HG03025 (cell line): Measurements from ENCODE around the gene TUT4.
A peak's percentile ranks its signal among the peaks of the same experiment; 100 is the strongest.

Experiments
- ATAC-seq: cut with Tn5 transposase; IDR thresholded peaks from one replicate; pipeline ENCODE4 v1.9.1; 2021; ENCODE audit warnings: mild to moderate bottlenecking, moderate library complexity; ENCODE audit not compliant: unreplicated experiment, low FRiP score

Gene TUT4

GRCh38 chr1:52420713-52421112 lies 132.2 kb downstream of the TUT4 start:
- ATAC-seq, result no peak

- no peak for ATAC-seq
Observed at GRCh38 chr1:52416811-52417210, 136.1 kb downstream of the TUT4 start.

- no peak for ATAC-seq
Observed at GRCh38 chr1:52414942-52415341, 137.9 kb downstream of the TUT4 start.

- ATAC-seq, result no peak
Observed at GRCh38 chr1:52413410-52413989, 139.4 kb downstream of the TUT4 start.

- ATAC-seq, result no peak
Observed at GRCh38 chr1:52404975-52405338, 147.9 kb downstream of the TUT4 start.

DNA sequence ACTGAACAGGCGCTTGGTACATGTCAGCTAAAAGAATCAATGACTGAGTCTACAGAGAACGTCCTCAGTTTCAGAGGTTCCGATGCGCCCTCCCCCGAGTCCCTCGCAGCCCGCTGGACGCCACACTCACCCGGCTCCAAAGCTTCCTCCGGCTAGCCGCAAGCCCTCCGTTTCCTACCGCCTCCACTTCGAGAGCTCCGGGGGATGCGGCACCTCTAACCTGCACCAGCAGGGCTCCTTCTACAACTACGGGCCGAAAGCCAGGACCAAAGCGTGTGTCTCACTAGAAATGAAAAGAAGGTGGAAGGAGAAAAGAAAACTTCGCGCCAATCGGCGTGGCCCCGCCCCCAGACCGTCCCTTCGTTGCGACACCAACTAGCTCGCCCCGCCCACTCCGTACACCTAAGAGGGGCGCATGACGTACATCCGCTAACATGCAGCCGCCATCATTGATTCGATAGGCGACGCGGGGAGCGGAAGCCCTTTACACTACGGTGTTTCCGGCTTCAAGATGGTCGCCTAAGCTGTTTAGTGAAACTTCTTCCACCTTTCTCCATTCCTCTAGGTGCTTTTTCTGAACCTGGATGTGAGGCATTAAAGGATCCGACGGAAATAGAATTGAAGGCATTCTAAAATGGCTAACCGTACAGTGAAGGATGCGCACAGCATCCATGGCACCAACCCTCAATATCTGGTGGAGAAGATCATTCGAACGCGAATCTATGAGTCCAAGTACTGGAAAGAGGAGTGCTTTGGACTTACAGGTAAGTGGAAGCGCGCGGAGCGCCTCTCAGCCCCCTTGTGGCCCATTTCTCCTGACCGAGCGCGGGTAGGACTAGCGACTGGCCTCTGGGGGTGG lies 148.5 kb downstream of the TUT4 start, which contains the start of the genes ORC1 and PRPF38A:
TSS of gene ORC1 (minus strand) at position 308 of the 859 bp plus-strand sequence. CDS start 2,200 bp downstream, outside the sequence.
TSS of gene PRPF38A (plus strand) at position 487 of the 859 bp plus-strand sequence. CDS start at position 635, 148 bp downstream.
- peak; percentile 95 for ATAC-seq

DNA sequence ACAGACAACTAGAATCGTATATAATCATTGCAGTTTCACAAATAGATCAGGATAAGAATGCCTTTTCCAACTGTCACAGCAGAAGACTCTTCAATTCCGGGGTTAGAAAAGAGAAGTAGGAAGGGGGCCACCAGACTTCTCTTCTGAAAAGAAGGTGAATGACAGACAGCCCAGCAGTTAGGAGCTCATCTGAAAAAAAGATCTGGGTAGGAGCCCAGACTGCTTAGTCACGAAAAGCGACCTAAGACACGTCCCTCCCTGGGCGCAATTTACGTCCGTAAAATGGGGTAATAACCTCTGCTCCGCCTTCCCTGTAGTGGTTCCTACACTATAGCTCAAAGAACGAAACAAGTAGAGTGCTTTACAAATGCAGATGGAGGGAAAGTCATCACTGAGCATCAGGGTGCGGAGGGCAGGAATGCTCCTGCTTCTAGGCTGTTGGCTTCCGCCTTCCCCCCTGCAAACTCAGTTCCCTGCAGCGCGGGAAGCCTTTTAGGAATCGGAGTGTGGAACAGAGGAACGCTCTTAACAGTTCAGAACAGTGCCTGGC lies 149.3 kb downstream of the TUT4 start:
- peak; percentile 2 for ATAC-seq

- no peak for ATAC-seq
Observed at GRCh38 chr1:52402860-52403240, 150.0 kb downstream of the TUT4 start.

GRCh38 chr1:52400131-52400530 lies 152.8 kb downstream of the TUT4 start:
- ATAC-seq, result no peak

GRCh38 chr1:52399629-52400028 lies 153.3 kb downstream of the TUT4 start:
- no peak for ATAC-seq

DNA sequence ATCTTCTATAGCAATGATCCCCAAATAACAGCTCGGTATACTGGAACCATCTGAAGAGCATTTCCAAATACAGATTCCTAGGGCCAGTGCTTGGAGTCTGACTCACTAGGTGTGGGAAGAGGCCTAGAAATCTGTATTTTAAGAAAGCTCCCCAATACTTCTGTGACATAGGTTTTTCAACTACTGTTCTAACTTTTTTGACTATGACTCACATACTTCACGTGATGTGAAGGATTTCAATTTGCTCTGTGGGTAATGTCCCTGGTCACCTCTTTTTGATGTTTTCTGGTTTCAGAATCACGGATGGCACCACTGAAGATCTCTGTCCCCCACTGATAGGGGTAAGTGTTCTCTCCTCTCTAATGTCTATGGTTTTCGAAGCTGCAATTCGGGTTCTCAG lies 159.7 kb downstream of the TUT4 start:
- ATAC-seq, result no peak

GRCh38 chr1:52386458-52386857 lies 166.4 kb downstream of the TUT4 start:
- ATAC-seq, result no peak

GRCh38 chr1:52385376-52385775 lies 167.5 kb downstream of the TUT4 start:
- ATAC-seq, result no peak
